Superior temporal gyrus (tissue), 1 donor: ENCODE data around the gene PCNX2.

ENCODE experiments used
- DNase-seq: peaks from one replicate; pipeline ENCODE4 v3.0.0-alpha.2; 2016; ENCODE audit errors: extremely low spot score

PCNX2 gene, protein sequence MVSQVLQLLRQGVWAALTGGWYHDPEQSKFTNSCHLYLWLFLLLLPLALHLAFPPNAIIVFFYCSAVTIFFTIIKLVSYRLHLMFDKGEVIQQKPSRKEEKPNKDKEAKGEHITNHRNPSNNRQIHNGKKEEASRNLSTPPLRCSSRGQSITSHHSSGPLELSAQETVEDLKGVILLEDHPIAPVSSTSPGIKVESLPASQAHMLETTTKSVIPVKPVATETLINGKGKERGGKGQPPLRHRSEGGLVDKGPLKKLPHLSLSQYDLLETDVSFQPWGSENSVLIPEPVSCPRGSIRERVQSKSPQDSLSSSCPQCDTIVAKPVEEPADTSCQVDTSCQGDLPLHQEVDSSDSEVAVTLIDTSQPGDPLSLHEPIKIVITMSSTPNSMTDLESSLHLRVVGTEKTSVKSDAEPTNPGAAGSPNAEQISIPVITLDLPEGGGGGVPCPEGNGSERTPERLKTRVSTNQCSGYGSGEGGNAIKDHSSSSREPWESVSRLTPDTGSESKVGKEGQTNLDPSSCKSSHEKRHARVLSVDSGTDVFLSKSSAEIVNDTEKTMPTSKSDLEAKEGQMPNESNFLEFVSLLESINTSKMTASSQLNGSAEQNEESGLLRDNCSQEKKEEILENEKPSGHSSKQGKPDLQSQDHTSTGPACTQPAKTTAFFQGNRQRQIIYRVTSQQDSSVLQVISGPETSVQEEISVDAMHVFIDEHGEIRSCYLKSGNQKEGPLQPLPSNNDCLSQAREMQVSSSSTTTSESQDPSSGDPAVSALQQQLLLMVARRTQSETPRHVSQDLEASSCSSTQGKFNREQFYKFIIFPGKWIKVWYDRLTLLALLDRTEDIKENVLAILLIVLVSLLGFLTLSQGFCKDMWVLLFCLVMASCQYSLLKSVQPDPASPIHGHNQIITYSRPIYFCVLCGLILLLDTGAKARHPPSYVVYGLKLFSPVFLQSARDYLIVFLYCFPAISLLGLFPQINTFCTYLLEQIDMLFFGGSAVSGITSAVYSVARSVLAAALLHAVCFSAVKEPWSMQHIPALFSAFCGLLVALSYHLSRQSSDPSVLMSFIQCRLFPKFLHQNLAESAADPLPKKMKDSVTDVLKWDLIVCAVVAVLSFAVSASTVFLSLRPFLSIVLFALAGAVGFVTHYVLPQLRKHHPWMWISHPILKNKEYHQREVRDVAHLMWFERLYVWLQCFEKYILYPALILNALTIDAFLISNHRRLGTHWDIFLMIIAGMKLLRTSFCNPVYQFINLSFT (N-terminal part only)

DNA sequence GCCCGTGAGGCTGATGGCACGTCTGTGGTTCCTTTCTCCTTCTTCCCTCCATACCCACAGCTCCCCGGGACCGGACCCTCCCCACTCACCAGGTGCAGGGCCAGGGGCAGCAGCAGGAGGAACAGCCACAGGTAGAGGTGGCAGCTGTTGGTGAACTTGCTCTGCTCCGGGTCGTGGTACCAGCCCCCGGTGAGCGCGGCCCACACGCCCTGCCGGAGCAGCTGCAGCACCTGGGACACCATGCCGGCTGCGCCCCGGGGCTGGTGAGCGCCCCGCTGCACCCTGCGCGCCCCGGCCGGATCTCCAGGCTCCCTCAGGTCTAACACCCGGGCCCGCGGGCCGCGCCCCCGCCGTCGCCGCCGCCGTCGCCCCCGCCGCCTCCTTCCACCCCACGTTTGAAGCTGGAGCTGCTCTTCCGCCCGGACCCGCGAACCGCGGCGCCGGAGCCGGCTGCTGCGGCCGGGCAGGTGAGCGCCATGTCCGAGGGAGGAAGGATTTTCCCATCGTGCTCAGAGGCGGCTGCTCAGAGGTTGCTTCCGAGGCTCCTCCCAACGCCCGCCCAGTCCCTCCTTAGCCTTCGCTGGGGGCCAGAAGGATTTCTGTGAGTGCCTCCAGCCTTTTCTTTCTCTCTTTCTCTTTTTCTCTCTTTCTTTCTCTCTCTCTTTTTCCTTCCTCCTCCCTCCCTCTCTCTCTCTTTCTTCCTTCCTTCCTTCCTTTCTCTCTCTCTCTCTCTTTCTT lies at the start of gene PCNX2:
Gene PCNX2 (minus strand): TSS at position 489 of the 738 bp plus-strand sequence. CDS start 247 bp downstream, at position 242.
- DNase-seq = peak; percentile 60

DNA sequence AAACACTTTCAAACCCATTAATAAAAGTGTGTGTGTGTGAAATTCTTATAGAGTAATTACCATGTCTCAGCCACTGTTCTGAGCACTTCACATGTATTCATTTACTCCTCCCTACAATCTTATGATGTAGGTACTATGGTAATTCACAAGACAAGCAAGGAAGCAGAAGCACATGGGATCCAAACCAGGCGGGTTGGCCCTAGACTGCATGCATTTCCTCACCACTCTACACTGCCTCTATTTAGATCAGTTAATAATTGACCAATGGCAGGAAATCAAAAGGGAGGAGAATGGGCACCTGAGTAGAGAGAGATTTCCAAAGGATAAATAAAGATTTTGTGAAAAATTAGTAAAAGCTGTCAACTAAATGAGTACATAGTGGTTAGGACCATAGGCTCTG lies 47.7 kb upstream of the PCNX2 start:
- DNase-seq = no peak

DNA sequence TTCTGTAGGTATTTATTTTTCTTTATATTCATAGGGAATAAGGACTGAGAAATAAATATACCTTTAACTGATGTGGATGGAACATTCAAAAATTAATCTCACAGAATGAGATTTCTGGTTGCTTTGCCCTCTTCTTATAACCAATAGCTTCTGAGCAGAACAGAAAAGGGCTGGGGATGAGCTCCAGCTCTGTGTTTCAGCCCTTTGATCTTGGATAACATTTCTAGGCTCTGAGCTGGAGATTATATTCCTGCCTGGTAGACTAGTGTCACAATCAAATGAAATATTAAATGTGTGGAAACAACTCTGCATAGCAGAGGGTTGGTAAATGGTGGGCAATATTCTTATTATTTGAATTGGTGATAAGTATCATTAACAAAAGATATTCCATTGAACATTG lies 46.6 kb upstream of the PCNX2 start:
- DNase-seq = no peak

DNA sequence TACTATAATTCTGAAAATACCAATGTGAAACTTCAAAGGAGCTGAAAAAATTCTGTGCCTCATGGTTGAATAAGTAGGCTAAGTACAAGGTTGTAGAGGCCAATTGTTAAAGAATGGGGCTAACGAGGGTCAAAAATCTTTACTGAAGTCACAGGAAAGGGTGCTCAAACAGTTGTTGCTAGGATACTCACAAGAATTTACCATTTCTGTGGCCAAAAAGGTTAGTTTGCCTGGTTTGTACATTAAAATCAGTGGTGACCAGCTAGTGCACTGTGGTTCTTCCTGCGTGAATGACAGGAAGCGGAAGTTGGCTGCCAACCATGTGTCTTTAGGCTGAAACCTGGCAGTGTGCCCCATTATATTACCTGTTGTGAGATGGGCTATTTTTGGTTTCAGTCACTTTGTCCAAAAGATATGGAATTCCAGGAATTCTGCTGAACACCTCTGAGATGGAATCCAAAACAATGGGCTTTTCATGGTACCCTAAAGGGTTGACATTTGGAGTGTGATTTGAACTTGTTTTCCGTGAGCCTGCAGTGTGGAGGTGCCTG lies 45.5 kb upstream of the PCNX2 start:
- no peak for DNase-seq

DNA sequence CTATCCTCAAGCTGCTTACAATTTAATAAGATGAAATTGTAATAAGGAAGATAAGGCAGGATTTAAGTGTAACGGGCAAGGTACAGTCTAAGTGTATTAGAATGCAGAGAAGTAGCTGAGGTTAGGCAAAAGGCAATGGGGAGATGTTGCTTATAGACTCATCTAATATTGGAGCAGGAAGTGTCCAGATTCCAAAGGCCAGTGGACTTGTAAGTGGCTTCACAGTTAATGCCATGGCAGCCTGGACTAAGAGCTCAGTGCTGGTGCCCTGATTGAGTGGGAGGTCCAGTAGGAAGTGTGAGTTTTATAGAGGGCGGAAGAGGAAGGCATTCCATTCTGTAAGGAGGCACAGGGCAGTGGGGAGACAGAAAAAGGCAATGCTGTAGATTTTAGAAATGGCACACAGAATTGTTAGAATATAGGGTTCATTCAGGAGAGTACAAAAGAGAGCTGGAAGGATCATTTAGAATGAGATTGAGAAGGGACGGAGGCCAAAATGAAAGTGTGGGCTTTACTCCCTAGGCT lies 44.6 kb upstream of the PCNX2 start:
- no peak for DNase-seq

DNA sequence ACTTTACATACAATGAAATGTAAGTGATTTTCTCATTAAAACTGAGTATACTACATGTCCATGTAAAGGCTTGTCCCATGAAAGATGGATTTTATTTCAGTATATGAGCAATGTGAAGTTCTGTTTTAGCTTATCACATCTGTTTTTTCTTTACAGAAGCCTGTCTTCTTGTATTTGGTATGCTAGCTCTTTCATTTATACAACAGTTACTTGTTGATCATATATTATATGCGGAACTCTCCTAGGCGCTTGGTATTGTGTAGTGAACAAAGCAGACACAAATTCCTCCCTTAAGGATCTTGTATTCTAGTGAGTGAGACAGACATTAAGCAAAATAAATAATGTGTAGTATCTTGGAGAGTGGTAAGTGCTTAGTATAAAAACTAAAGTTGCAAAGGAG lies 42.6 kb upstream of the PCNX2 start:
- no peak for DNase-seq

DNA sequence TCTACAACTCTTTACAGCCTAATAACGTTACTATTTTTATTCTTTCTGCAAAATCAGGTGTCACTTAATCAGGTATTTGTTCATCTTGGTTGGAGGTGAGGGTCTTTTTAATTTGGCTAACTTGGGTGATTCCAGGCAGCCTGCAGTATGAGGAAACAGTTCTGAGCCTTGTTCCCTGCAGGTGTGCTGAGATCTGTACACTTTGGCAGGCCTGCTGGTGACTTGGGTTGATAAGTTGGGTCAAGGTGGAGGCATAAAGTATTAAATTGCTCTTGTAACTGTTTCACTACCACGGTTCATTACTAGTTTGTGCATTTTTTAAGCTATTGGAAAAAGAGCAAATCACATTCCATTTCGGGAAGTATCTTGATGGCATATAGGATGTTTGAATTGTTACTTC lies 42.0 kb upstream of the PCNX2 start:
- DNase-seq = no peak

DNA sequence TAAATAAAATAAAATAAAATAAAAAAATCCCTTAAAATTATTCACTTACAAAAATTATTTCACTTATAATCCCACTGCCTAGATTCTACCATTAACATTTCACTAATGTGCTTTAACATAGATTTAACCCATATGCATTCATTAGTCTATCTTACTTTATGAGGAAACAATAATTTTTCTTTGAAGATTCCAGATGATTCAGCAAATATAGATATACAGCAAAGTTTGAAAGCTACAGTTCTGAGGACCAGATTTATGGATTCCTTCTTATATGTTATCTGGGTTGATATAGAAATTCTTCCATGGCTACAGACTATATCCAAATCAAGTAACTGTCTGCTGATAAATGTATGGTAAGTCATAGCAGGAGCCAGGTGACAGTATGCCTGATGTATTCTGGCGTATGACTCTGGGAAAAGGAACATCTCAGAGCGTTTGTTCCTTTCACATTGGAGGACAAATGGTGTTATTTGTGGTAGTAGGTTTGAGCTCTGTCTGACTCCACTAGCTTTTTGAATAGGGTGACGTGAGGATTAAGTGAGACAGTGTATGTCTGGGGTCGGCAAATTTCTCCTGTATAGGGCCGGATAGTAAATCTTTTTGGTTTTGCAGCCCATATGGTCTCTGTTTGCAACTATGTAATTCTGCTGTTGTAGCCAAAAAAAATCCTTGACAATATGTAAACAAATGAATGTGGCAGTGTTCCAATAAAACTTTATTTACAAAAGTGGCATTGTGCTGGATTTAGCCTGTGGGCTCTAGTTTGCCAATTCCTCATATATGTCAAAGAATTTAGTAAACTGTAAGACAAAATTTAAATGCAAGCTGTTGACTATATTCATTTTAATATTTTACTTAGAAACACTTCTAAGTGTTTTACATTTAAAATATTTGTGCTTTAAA lies 41.3 kb upstream of the PCNX2 start:
- DNase-seq = no peak

DNA sequence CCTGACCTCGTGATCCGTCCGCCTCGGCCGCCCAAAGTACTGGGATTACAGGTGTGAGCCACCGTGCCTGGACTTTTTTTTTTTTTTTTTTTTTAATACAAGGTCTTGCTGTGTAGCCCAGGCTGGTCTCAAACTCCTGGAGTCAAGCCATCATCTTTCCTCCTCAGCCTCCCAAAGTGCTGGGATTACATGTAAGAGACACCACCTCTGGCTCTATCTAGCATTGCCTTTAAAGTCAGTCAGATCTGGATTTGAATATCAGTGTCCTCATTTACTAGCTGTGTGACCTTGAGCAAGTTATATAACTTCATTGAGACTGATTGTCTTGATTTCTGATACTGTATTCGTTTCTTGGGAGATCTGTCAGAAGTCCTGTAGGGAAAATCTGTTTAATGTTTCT lies 38.6 kb upstream of the PCNX2 start:
- no peak for DNase-seq

DNA sequence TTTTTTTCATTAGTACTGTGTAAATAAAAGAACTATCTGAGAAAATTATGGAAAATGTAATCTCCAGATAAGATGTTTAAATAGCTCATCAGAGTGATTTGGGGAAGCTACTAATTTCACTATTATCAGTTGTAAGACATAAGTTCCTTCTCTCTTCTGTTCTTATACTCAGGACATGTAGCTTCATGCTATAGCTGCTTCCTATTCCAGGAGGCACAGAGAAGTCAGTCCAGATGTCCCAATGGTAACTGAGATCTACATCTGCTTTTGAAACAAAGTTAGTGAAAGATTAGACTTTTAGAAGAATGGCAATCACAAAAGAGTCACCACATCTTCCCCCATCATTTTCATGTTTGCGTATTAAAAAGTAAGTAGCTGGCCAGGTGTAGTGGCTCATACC lies 37.6 kb upstream of the PCNX2 start:
- no peak for DNase-seq

DNA sequence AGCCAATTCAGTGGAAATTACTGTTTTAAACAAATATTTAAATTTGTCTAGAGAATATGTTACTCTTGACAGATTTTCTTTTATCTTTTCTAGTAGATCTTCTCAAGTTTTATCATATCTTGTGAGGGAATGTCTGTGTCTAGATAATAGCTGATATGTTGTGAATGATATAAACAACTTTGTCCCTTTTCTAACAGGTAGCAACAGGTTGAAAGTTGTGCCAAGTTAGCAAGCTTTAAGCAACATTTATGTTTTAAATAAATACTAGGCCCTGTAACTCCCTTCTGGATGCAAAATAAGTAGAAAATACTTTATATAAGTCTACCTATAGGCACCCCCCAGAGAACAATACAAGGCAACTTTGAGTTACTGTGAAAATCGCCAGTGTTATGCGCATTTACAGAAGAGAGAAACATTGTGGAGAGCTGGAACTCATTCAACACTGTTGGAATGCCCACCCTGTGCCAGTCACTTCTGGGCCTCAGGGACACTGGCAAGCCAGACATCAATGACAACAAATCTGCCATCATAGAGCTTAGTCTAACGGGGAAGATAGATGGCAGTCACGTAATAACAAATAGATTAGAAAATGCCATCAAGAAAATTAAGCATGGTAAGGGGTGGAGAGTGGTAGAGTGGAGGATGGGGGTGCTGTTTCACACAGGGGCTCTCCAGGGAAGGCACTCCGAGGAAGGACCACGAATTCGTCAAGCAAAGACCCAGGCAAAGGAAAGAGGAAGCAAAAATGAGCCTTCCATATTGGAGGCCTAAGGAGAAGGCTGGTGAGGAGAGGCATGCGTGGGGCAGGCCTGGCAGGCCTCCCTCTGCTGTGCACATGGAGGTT lies 36.4 kb upstream of the PCNX2 start:
- DNase-seq = no peak

DNA sequence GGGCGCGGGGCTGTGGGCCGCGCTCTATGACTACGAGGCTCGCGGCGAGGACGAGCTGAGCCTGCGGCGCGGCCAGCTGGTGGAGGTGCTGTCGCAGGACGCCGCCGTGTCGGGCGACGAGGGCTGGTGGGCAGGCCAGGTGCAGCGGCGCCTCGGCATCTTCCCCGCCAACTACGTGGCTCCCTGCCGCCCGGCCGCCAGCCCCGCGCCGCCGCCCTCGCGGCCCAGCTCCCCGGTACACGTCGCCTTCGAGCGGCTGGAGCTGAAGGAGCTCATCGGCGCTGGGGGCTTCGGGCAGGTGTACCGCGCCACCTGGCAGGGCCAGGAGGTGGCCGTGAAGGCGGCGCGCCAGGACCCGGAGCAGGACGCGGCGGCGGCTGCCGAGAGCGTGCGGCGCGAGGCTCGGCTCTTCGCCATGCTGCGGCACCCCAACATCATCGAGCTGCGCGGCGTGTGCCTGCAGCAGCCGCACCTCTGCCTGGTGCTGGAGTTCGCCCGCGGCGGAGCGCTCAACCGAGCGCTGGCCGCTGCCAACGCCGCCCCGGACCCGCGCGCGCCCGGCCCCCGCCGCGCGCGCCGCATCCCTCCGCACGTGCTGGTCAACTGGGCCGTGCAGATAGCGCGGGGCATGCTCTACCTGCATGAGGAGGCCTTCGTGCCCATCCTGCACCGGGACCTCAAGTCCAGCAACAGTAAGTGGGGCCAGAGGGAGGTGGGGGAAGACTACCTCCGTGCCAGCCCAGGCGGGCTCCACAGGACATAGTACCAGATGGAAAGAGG lies 32.8 kb upstream of the PCNX2 start:
- no peak for DNase-seq

DNA sequence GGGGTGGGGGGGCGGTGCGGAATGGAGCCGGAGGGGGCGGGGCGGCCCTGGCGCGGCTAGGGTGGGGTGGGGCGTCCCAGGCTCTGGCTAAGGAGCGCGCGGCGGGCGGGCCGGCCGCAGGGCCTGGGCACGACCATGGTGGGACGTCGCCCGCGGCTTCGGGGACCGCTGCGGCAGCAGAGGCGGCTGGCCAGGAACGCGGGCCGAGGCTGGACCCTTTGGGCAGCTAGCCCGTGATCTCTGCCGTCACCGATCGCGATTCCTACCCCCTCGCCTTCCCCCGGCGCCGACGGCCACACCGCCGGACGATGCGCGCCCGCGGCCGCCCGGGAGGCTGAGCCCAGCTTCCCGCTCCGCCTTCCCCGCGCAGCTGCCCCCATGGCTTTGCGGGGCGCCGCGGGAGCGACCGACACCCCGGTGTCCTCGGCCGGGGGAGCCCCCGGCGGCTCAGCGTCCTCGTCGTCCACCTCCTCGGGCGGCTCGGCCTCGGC lies 32.2 kb upstream of the PCNX2 start, which contains the start of gene MAP3K21:
Gene MAP3K21 (plus strand): TSS at position 74 of the 491 bp plus-strand sequence. CDS start 305 bp downstream, at position 379.
- DNase-seq = no peak

DNA sequence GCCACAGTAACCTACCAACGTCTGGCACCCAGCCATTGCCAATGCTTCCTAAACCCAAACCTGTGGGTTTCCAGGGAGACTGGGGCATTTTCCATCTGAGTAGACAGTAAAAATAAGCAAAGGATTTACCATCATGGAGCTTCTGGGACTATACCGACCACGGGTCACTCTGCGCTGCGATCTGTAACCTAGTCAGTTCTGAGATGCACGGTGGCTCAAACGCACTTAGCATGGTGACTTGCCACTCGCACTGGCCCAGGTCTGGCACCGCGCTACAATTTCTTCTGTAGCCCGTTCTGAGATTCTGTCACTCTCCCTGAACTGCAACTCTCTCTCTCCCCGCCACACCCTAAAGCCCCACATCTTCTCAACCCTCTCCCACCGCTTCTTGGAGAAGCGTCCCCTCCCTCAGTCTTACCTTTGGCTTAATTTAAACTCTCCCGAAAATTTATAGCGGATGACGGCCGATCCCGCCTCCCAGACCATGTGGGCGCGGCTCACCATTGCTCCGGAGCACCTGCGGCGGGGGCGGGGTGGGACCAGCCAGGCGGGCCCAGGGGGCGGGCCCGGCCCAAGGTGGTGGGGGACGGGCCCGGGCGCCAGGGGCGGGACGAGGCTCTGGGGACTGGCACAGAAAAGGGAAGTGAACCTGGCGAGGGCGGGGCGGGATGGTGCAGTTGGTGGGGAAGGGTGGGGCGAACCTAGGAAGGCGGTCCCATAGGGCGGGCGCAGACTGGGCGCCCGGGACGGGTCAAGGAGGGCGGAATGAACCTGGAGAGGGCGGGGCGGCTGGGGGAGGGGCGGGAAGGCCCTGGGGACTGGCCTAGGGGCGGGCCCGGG lies 31.5 kb upstream of the PCNX2 start:
- DNase-seq = no peak

DNA sequence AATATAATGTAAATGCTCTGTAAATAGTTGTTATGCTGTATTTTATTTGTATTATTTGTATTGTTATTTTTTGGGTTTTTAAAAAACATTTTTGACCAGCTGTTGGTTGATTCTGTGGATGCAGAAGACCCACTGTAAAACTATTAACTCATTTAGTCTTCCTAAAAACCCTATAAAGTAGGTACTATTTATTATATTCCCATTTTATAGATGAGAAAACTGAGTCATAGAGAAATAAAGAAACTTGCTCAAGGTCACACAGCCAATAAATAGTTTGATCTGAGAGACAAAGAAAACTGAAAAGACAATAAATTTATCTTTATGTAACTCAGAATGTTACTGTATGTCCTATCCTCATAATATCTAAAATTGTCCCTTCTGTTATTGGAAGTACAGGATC lies 30.8 kb upstream of the PCNX2 start:
- no peak for DNase-seq

DNA sequence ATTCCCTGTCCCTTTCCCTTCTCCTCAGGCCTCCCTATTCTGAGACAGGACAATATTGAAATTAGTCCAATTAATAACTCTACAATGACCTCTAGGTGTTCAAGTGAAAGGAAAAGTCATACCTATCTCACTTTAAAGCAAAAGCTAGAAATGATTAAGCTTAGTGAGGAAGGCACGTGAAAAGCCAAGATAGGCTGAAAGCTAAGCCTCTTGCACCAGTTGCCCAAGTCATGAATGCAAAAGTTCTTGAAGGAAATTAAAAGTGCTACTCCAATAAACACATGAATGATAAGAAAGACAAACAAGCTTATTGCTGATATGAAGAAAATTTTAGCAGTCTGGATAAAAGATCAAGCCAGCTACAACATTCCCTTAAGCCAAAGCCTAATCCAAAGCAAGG lies 28.2 kb upstream of the PCNX2 start:
- DNase-seq = no peak

DNA sequence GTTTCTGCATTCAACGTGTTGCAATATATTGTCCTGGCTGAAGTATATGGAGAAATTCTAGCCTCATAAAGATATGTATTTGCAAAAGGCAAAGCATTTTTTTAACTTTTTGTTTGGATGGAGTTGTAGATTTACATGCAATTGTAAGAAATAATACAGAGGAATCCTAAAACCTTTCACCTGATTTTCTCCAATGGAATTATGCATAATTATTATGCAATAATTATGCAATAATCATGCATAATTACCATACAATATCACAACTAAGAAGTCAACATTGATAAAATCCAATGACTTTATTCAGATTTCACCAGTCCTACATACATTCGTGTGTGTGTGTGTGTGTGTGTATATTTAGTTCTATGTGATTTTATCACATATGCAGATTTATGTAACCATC lies 24.5 kb upstream of the PCNX2 start:
- DNase-seq = no peak
